Measurements from ENCODE around the gene TFR2.
A peak's percentile ranks its signal among the peaks of the same experiment; 100 is the strongest.

TFR2 gene

DNA sequence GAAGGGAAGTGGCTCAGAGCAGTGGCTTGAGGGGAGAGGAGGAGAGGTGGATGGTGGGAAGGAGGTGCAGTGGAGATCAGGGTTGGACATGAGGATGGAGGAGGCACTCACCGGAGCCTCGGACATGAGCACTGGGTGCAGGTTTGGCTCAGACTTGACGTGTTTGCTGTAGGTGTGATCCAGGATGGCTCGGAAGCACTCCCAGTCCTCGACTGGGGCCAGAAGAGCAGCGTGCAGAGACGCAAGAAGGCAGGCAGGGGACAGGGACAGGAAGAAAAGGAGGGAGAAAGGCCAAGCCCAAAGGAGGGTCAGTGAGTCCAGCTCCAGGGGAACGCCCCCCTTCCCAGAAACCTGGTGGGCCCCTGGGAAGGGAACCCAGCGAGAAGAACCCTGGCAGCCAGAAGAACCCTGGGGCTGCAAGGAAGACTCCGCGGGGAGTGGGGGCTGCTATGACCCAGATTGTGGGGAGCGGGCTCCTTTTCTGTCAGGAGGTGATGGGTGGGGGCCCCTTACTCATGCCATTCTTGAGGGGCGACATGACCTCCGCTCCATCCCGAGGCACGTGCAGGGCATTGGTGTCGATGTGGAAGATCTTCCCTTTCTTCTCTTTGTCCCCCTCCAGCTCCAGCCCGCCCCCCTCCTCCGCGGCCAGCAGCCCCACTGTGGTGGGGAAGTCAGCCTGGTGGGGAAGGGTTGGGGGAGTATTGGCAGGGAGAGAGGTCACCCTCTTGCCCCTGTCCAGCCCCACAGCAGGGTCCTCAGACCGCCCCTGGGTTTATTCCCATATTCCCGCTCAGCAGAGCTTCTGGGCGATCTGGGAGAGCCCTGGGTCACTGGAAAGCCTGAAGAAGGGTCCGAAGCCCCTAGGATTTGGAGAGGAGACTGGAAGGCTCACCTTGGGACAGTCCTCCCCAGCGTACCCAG is 13.8 kb upstream of the TFR2 start:
- DNase-seq (ENCODE audit: low read depth in 2 of 2) = no peak

GRCh38 chr7:100649826-100650565 is 8.6 kb upstream of the TFR2 start:
- no peak for DNase-seq (ENCODE audit: low read depth in 2 of 2)

GRCh38 chr7:100642534-100642907 is 1.2 kb upstream of the TFR2 start:
- DNase-seq (ENCODE audit: low read depth in 2 of 2) = no peak

DNA sequence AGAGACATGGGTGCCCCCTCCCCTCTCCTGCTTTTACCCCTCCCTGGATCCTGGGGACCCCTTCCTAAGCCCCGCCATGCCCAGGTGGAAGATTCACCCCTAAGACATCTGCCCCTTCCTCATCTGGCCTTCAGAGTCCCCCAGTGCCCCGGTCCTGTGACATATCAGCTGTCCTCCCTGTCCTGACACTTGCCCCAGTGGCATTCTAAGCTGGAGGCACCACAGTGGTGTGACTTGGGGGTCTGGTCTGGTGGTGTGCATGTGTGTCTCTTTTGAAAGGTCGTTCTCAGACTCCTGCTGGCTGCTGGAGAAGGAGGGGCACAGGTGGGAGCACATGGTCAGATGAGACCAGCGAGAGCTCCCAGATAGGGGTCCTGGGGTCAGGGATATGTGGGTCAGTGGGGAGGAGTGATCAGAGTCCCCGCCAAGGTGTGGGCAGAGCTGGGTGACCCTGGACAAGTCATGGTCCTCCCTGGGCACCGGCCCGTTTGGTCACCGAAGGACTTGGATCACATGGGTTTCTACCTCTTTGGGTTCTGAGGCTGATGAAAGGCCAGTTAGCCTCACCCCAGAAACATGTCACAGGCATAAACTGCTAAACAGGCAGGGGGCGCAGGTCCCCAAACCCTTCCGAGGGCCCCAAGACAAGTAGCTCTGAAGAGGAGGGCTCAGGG is 645 bp upstream of the TFR2 start:
- DNase-seq (ENCODE audit: low read depth in 2 of 2) = no peak

- DNase-seq (ENCODE audit: low read depth in 2 of 2) = no peak
Measured at GRCh38 chr7:100640517-100641440, 573 bp downstream of the TFR2 start.

- DNase-seq (ENCODE audit: low read depth in 2 of 2) = no peak
Measured at GRCh38 chr7:100639995-100640516, 1.3 kb downstream of the TFR2 start.

GRCh38 chr7:100632951-100633717 is 8.2 kb downstream of the TFR2 start:
- DNase-seq (ENCODE audit: low read depth in 2 of 2) = no peak

- no peak for DNase-seq (ENCODE audit: low read depth in 2 of 2)
Measured at GRCh38 chr7:100630066-100630465, 11.3 kb downstream of the TFR2 start.

- DNase-seq (ENCODE audit: low read depth in 2 of 2) = no peak
Measured at GRCh38 chr7:100629117-100629716, 12.1 kb downstream of the TFR2 start.

DNA sequence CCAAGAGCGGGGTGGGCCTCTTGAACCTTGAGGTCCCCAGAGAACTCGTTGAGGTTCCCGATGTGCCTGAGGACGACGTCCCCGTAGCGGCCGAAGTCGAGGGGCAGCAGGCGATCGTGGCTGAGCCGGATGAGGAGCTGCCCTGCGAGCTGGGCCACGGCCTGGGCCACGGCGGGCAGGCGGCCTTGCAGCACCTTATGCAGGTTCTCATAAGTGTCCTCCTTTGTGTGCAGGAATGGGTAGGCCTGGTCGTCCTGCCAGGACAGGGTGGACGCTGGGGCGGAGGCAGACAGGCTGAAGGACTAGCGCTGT is 14.2 kb downstream of the TFR2 start:
- no peak for DNase-seq (ENCODE audit: low read depth in 2 of 2)

DNA sequence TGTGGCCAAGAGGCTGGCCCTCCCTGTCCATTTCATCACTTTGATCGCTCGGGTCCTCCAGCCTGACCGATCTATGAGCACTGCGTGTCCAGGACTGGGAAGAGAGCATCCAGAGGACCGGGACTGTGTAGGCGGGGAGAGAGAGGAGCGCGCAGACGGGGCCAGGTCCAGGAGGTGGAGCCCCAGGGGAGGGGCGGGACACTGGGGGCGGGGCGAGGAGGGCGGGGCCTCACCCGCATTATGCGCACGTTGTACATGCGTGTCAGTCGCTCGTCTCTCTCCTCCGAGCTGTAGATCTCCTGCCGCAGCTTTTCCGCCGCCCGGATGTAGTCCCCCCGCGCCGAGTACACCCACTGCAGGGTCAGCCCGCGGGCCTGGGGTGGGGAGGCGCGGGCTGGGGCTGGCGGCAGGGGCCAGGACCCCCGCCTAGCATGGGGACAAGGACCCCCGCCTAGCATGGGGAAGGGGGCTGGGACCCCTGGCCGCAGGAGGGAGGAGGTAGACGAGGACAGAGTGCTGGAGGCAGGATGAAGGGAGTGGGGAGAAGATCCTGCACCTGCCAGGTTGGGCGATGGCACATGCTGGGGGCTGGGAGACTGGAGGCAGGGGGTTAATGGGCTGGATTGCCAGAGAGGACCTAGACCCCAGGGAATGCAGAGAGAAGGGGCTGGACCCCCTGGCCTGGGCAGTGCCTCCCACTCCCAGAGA is 14.7 kb downstream of the TFR2 start:
- peak; percentile 50 to 64 for DNase-seq (ENCODE audit: low read depth in 2 of 2)

GRCh38 chr7:100626055-100626454 is 15.3 kb downstream of the TFR2 start:
- DNase-seq (ENCODE audit: low read depth in 2 of 2) = no peak

DNA sequence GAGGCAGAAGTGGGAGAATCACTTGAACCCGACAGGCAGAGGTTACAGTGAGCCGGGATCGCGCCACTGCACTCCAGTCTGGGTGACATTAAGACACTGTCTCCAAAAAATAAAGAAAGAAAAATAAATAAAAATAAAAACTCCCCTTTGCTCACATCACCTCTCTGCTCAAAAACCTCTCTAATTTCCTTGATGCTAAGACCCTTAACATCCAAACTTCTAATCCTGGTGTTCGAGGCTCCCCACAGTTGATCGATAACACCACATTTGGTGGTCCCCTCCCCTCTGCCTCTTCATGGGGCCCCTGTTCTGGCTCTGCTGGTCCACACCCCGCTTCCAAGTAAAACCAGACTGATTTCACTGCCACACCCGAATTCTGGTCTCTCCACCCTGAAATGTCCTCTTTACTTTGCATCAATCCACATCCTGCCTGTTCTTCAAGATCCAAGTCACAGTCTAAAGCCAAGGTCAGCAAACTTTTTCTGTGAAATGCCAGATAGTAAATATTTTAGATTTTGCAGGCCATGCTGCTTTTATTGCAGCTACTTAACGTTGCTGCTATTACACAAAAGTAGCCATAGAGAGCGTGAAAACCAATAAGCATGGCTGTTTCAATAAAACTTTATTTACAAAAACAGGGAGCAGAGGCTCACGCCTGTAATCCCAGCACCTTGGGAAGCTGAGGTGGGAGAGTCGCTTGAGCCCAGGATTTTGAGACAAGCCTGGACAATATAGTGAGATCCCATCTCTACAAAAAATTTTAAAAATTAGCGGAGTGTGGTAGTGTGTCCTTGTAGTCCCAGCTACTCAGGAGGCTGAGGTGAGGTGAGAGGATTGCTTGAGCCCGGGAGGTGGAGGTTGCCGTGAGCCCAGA is 17.2 kb downstream of the TFR2 start:
- no peak for DNase-seq (ENCODE audit: low read depth in 2 of 2)

DNA sequence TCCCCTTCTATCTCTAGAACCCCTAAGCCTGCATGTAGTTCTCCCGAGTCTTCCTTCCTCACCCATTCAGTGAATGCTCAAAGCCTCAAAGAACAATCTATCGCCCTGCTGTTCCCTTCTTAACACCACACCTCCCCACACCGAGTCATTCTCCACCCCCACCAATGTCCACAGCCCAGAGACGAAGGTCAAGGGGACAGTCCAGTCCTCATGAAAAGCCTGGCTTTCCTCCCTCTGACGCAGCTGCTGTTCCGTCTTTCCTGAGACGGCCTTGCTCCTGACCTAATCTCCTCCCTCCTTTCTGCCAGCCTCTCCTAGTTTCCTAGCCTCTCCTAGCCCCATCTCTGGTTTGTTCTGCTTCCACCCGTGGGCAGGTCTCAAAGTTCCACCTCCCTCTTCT is 19.8 kb downstream of the TFR2 start:
- DNase-seq (ENCODE audit: low read depth in 2 of 2) = no peak

DNA sequence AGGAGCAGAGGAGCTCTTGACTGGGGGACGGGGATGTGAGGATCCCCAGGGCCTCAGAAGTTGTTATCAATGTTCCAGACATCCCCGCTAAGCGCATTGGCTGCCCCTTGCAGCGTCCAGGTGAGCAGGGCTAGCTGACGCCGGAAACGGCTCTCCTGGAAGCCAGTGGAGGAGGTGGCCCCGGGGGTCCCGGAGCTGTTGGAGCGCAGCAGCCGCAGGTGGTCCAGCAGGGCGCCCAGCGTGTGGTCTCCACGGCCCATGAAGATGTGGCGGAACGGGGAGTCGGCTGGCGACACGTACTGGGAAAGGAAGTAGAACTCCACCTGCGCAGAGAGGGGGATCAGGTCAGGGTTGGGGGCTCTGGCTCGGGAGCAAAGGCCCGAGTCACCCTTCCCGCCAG is 20.5 kb downstream of the TFR2 start:
- DNase-seq (ENCODE audit: low read depth in 2 of 2) = no peak

- no peak for DNase-seq (ENCODE audit: low read depth in 2 of 2)
Measured at GRCh38 chr7:100620239-100620638, 21.1 kb downstream of the TFR2 start.

DNA sequence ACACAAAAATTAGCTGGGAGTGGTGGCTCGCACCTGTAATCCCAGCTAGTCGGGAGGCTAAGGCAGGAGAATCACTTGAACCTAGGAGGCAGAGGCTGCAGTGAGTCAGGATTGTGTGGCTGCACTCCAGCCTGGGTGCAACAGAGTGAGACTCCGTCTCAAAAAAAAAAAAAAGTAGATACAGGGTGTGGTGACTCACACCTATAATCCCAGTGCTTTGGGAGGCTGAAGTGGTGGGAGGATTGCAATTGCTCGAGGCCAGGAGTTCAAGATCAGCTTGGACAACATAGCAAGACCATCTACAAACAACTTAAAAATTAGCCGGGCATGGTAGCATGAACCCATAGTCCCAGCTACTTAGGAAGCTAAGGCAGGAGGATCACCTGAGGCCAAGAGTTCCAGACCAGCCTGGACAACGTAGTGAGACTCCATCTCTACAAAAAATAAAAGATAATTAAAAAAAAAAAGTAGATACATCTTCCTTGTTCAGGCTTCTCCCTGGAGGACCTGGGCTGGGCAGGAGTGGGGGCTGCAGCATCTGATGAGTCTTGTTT is 27.0 kb downstream of the TFR2 start:
- no peak for DNase-seq (ENCODE audit: low read depth in 2 of 2)

Measured in fibroblast of skin of left biceps (primary cell).